ENCODE measurements around the gene QRFP.

DNA sequence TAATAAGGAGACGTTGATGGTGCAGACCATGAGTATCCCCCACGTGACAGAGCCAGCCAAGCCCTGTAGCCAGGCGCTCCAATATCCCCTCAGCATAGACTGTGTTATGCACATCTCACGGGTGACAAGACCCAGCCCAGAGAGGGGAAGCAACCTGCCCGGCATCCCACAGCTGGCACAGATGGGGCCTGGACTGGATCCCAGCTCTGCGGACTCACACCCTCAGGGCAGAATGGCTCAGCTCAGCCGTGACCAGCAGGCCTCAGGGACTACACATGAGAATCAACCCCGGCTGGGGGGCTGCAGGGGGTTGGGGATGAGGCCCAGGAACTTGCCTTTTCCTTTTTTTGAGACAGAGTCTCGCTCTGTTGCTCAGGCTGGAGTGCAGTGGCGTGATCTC is 30.7 kb upstream of the QRFP start:
- TF ChIP-seq, protein P1, sequence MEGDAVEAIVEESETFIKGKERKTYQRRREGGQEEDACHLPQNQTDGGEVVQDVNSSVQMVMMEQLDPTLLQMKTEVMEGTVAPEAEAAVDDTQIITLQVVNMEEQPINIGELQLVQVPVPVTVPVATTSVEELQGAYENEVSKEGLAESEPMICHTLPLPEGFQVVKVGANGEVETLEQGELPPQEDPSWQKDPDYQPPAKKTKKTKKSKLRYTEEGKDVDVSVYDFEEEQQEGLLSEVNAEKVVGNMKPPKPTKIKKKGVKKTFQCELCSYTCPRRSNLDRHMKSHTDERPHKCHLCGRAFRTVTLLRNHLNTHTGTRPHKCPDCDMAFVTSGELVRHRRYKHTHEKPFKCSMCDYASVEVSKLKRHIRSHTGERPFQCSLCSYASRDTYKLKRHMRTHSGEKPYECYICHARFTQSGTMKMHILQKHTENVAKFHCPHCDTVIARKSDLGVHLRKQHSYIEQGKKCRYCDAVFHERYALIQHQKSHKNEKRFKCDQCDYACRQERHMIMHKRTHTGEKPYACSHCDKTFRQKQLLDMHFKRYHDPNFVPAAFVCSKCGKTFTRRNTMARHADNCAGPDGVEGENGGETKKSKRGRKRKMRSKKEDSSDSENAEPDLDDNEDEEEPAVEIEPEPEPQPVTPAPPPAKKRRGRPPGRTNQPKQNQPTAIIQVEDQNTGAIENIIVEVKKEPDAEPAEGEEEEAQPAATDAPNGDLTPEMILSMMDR (optimal IDR thresholded peaks at IDR 0.05 in 1 of 3, IDR thresholded peaks at IDR 0.05 in 1 of 3, conservative IDR thresholded peaks at IDR 0.05 in 1 of 3; ENCODE audit: extremely low read depth in 1 of 3, insufficient read depth in 2 of 3, low read length in 3 of 3), result no peak
- no peak for TF ChIP-seq EZH2 (IDR thresholded peaks at IDR 0.05; ENCODE audit: low read length)
